ENCODE results near the gene COL2A1.
"Not testable (repeated sequence)": the region's sequence is repeated elsewhere in the genome, so short reads cannot be mapped to it uniquely, and the experiment has no call there.

Gene COL2A1

GRCh38 chr12:47972895-47973294, 31.4 kb downstream of the COL2A1 start:
- no peak for DNase-seq

- DNase-seq = no peak
Observed at GRCh38 chr12:47970843-47971242, 33.4 kb downstream of the COL2A1 start.

GRCh38 chr12:47969845-47970244, 34.4 kb downstream of the COL2A1 start:
- no peak for DNase-seq

- DNase-seq = no peak
Observed at GRCh38 chr12:47967461-47968321, 36.6 kb downstream of the COL2A1 start.

- DNase-seq = no peak
Observed at GRCh38 chr12:47965581-47965980, 38.7 kb downstream of the COL2A1 start.

- DNase-seq = no peak
Observed at GRCh38 chr12:47964106-47964728, 40.1 kb downstream of the COL2A1 start.

- peak; percentile 91 for DNase-seq
Observed at GRCh38 chr12:47963340-47964040, 40.8 kb downstream of the COL2A1 start, which contains the start of gene TMEM106C. Gene TMEM106C (plus strand): TSS chr12:47963596. CDS start chr12:47964237, 641 bp downstream.

- no peak for DNase-seq
Observed at GRCh38 chr12:47962198-47962597, 42.1 kb downstream of the COL2A1 start.

- DNase-seq = not testable (repeated sequence)
Observed at GRCh38 chr12:47957671-47958070, 46.6 kb downstream of the COL2A1 start.

GRCh38 chr12:47955059-47955458, 49.2 kb downstream of the COL2A1 start:
- no peak for DNase-seq

GRCh38 chr12:47954467-47955045, 49.7 kb downstream of the COL2A1 start:
- no peak for DNase-seq

- no peak for DNase-seq
Observed at GRCh38 chr12:47954058-47954457, 50.2 kb downstream of the COL2A1 start.

GRCh38 chr12:47950856-47951468, 53.3 kb downstream of the COL2A1 start:
- DNase-seq = no peak

GRCh38 chr12:47949441-47950341, 54.6 kb downstream of the COL2A1 start:
- DNase-seq = peak; percentile 27

- no peak for DNase-seq
Observed at GRCh38 chr12:47947341-47947740, 56.9 kb downstream of the COL2A1 start.

- no peak for DNase-seq
Observed at GRCh38 chr12:47946413-47947323, 57.6 kb downstream of the COL2A1 start.

GRCh38 chr12:47945341-47945728, 58.9 kb downstream of the COL2A1 start:
- DNase-seq = no peak

- DNase-seq = no peak
Observed at GRCh38 chr12:47944685-47945340, 59.5 kb downstream of the COL2A1 start.

GRCh38 chr12:47943623-47944340, 60.5 kb downstream of the COL2A1 start:
- DNase-seq = no peak

All from activated CD8-positive, alpha-beta memory T cell treated with anti-CD3 and anti-CD28 coated beads, Interleukin-2, amount 50 U/mL, for 4 hours (primary cell).